Peyer's patch (tissue), 4 donors: Measurements from ENCODE around the gene TENT5C. TPM values are rescaled to one million over a fixed set of nuclear protein-coding genes. Genes with fewer than 3 reads are reported as not detected.
A peak's percentile ranks its signal among the peaks of the same experiment; 100 is the strongest.

Experiments used
- DNase-seq, 3 donors: peaks; one replicate each; pipeline ENCODE4 v3.0.0-alpha.2; 2017 to 2019
- H3K27ac ChIP-seq, 4 donors: fragments of 200-600 bp; sonication (generic); one replicate each; pipeline ENCODE4 v1.5.1; 2016 to 2019
- H3K27me3 ChIP-seq, 2 donors: fragments of 200-600 bp; sonication (generic); one replicate each; pipeline ENCODE4 v1.5.1; 2019
- H3K36me3 ChIP-seq, 3 donors: fragments of 200-600 bp; sonication (generic); one replicate each; pipeline ENCODE4 v1.5.1; 2016 to 2019
- H3K4me1 ChIP-seq, 4 donors: fragments of 200-600 bp; sonication (generic); one replicate each; pipeline ENCODE4 v1.5.1; 2016 to 2019
- H3K4me3 ChIP-seq, 4 donors: fragments of 200-600 bp; sonication (generic); 1 replicate in 3 of 4; 2 replicates in 1 of 4; pipeline ENCODE4 v1.5.1; 2016 to 2019; ENCODE audit warnings: mild to moderate bottlenecking in 1 of 4
- H3K9me3 ChIP-seq, 4 donors: fragments of 200-600 bp; sonication (generic); one replicate each; pipeline ENCODE4 v1.5.1; 2016 to 2019; ENCODE audit warnings: mild to moderate bottlenecking in 1 of 4
- POLR2A ChIP-seq, 2 donors: fragments of 450-650 bp; IDR thresholded peaks; one replicate each; pipeline ENCODE4 v1.5.1; 2017; ENCODE audit warnings: antibody characterized with exemption in 2 of 2, mild to moderate bottlenecking in 2 of 2, moderate library complexity in 2 of 2
- total RNA-seq, 4 donors: library from RNA; depleted of rRNA; stranded (reverse); fragments of >200 nt; gene quantifications; one replicate each; pipeline ENCODE4 v1.1.0, GENCODE V29; 2016
- TF ChIP-seq, protein P1 (sequence below), 6 experiments: fragments of 450-650 bp in 4 of 6; fragments of 200-600 bp in 2 of 6; sonication (generic) in 1 of 6; IDR thresholded peaks; one replicate each; pipeline ENCODE4 v1.5.1; 2017 to 2019; ENCODE audit warnings: antibody characterized with exemption in 6 of 6, mild to moderate bottlenecking in 3 of 6, moderate library complexity in 1 of 6

The TENT5C gene
- total RNA-seq, 4 donors from 2014 or later = 6.4 to 20.6 (median 12.8) TPM

DNA sequence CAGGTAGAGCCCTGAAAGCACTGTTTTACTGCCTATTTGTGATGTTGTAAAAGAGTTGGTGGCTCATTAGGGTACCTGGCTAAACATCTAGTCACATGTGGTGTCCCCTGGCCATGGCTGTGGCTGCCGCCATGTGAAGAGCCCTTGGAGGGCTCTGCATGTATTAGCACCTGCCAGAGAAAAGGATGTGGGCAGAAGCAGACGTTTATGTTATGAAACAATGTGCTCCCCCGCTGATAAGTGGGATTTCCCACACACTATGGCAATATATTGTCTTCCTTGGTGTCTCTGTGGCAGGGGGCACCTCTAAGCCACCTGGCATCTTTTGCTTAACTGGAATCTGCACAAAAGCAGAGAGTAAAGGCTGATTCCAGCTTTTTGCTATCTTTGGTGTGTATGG is 9.6 kb downstream of the TENT5C start:
- Histone ChIP-seq H3K36me3 (no peaks in the 10 kb centered on the region), H3K27ac (peak overlapping the region in 1 of 4 donors; percentile 6), H3K9me3 (no peaks in the 10 kb centered on the region), H3K4me3 (no peak overlapping the region), H3K4me1 (peaks cover 0 to 28% (median 5%) of the 10 kb centered on the region in 4 donors), H3K27me3 (no peaks in the 10 kb centered on the region)
- DNase-seq = peak; percentile 16 to 62 (median 54)
- TF ChIP-seq, protein P1, sequence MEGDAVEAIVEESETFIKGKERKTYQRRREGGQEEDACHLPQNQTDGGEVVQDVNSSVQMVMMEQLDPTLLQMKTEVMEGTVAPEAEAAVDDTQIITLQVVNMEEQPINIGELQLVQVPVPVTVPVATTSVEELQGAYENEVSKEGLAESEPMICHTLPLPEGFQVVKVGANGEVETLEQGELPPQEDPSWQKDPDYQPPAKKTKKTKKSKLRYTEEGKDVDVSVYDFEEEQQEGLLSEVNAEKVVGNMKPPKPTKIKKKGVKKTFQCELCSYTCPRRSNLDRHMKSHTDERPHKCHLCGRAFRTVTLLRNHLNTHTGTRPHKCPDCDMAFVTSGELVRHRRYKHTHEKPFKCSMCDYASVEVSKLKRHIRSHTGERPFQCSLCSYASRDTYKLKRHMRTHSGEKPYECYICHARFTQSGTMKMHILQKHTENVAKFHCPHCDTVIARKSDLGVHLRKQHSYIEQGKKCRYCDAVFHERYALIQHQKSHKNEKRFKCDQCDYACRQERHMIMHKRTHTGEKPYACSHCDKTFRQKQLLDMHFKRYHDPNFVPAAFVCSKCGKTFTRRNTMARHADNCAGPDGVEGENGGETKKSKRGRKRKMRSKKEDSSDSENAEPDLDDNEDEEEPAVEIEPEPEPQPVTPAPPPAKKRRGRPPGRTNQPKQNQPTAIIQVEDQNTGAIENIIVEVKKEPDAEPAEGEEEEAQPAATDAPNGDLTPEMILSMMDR (IDR thresholded peaks at IDR 0.05) = no peak
- TF ChIP-seq POLR2A (IDR thresholded peaks at IDR 0.05) = no peak

- TF ChIP-seq POLR2A (IDR thresholded peaks at IDR 0.05) = no peak
- TF ChIP-seq, protein P1 (IDR thresholded peaks at IDR 0.05) = no peak
- H3K4me1 ChIP-seq = peaks cover 0 to 24% (median 5%) of the 10 kb centered on the region in 4 donors
- H3K27me3 ChIP-seq = no peaks in the 10 kb centered on the region
- H3K27ac ChIP-seq = peak overlapping the region in 1 of 4 donors; percentile 6
- H3K9me3 ChIP-seq = no peaks in the 10 kb centered on the region
- H3K36me3 ChIP-seq = no peaks in the 10 kb centered on the region
- no peak overlapping the region for H3K4me3 ChIP-seq
- peak in 2 of 3 donors; percentile 16 to 59 for DNase-seq
Measured at GRCh38 chr1:117616356-117616755, 10.5 kb downstream of the TENT5C start.

GRCh38 chr1:117616967-117617366 is 11.1 kb downstream of the TENT5C start:
- H3K27ac ChIP-seq = no peak overlapping the region
- peaks cover 0 to 18% (median 5%) of the 10 kb centered on the region in 4 donors for H3K4me1 ChIP-seq
- H3K27me3 ChIP-seq = no peaks in the 10 kb centered on the region
- no peak overlapping the region for H3K4me3 ChIP-seq
- no peaks in the 10 kb centered on the region for H3K9me3 ChIP-seq
- H3K36me3 ChIP-seq = no peaks in the 10 kb centered on the region
- TF ChIP-seq, protein P1 (IDR thresholded peaks at IDR 0.05) = no peak
- TF ChIP-seq POLR2A (IDR thresholded peaks at IDR 0.05) = no peak
- peak in 1 of 3 donors; percentile 2 for DNase-seq

- DNase-seq = no peak
- H3K9me3 ChIP-seq = no peaks in the 10 kb centered on the region
- TF ChIP-seq, protein P1 (IDR thresholded peaks at IDR 0.05) = no peak
- no peak for TF ChIP-seq POLR2A (IDR thresholded peaks at IDR 0.05)
- peaks cover 0 to 5% (median 0%) of the 10 kb centered on the region in 3 donors for H3K36me3 ChIP-seq
- H3K27ac ChIP-seq = no peak overlapping the region
- peaks cover 0 to 4% (median 2%) of the 10 kb centered on the region in 4 donors for H3K4me1 ChIP-seq
- no peak overlapping the region for H3K4me3 ChIP-seq
- H3K27me3 ChIP-seq = no peaks in the 10 kb centered on the region
Measured at GRCh38 chr1:117618450-117619122, 12.7 kb downstream of the TENT5C start.

- Histone ChIP-seq H3K27ac (no peak overlapping the region), H3K27me3 (no peaks in the 10 kb centered on the region), H3K9me3 (no peaks in the 10 kb centered on the region), H3K36me3 (peaks cover 0 to 5% (median 0%) of the 10 kb centered on the region in 3 donors), H3K4me1 (no peaks in the 10 kb centered on the region), H3K4me3 (no peak overlapping the region)
- no peak for TF ChIP-seq POLR2A (IDR thresholded peaks at IDR 0.05)
- TF ChIP-seq, protein P1 (IDR thresholded peaks at IDR 0.05) = no peak
- no peak for DNase-seq
Measured at GRCh38 chr1:117620440-117620839, 14.6 kb downstream of the TENT5C start.
